Measurements from ENCODE around the gene EPHB1.
"Not testable (repeated sequence)": the region's sequence is repeated elsewhere in the genome, so short reads cannot be mapped to it uniquely, and the experiment has no call there.

Gene EPHB1

GRCh38 chr3:134955874-134956273 lies 160.8 kb downstream of the EPHB1 start:
- no peak overlapping the region for H3K4me3 ChIP-seq (ENCODE audit: low read depth in 1 of 2, low read length in 2 of 2)
- no peaks in the 10 kb centered on the region for H3K27me3 ChIP-seq (ENCODE audit: control insufficient read depth in 1 of 2, insufficient read depth in 2 of 2, low read length in 2 of 2)
- H3K4me1 ChIP-seq (ENCODE audit: control insufficient read depth in 1 of 2, insufficient read depth in 2 of 2, low read length in 2 of 2), result no peaks in the 10 kb centered on the region
- no peak overlapping the region for H3K9ac ChIP-seq (ENCODE audit: low read depth in 1 of 2, low read length in 2 of 2)
- H3K9me3 ChIP-seq (ENCODE audit: control insufficient read depth in 1 of 2, low read length in 2 of 2), result no peaks in the 10 kb centered on the region
- no peaks in the 10 kb centered on the region for H3K36me3 ChIP-seq (ENCODE audit: control insufficient read depth in 1 of 2, insufficient read depth in 2 of 2, low read length in 2 of 2)
- no peak overlapping the region for H3K27ac ChIP-seq (ENCODE audit: low read depth, low read length)

- no peaks in the 10 kb centered on the region for H3K4me1 ChIP-seq (ENCODE audit: control insufficient read depth in 1 of 2, insufficient read depth in 2 of 2, low read length in 2 of 2)
- no peak overlapping the region for H3K9ac ChIP-seq (ENCODE audit: low read depth in 1 of 2, low read length in 2 of 2)
- no peaks in the 10 kb centered on the region for H3K36me3 ChIP-seq (ENCODE audit: control insufficient read depth in 1 of 2, insufficient read depth in 2 of 2, low read length in 2 of 2)
- H3K27me3 ChIP-seq (ENCODE audit: control insufficient read depth in 1 of 2, insufficient read depth in 2 of 2, low read length in 2 of 2), result no peaks in the 10 kb centered on the region
- H3K9me3 ChIP-seq (ENCODE audit: control insufficient read depth in 1 of 2, low read length in 2 of 2), result no peaks in the 10 kb centered on the region
- H3K27ac ChIP-seq (ENCODE audit: low read depth, low read length), result no peak overlapping the region
- no peak overlapping the region for H3K4me3 ChIP-seq (ENCODE audit: low read depth in 1 of 2, low read length in 2 of 2)
Measured at GRCh38 chr3:134956395-134956794, 161.3 kb downstream of the EPHB1 start.

GRCh38 chr3:134956844-134957243 lies 161.8 kb downstream of the EPHB1 start:
- H3K4me1 ChIP-seq (ENCODE audit: control insufficient read depth in 1 of 2, insufficient read depth in 2 of 2, low read length in 2 of 2), result no peaks in the 10 kb centered on the region
- no peak overlapping the region for H3K9ac ChIP-seq (ENCODE audit: low read depth in 1 of 2, low read length in 2 of 2)
- no peaks in the 10 kb centered on the region for H3K27me3 ChIP-seq (ENCODE audit: control insufficient read depth in 1 of 2, insufficient read depth in 2 of 2, low read length in 2 of 2)
- no peaks in the 10 kb centered on the region for H3K36me3 ChIP-seq (ENCODE audit: control insufficient read depth in 1 of 2, insufficient read depth in 2 of 2, low read length in 2 of 2)
- no peak overlapping the region for H3K4me3 ChIP-seq (ENCODE audit: low read depth in 1 of 2, low read length in 2 of 2)
- no peaks in the 10 kb centered on the region for H3K9me3 ChIP-seq (ENCODE audit: control insufficient read depth in 1 of 2, low read length in 2 of 2)
- H3K27ac ChIP-seq (ENCODE audit: low read depth, low read length), result no peak overlapping the region

- no peak overlapping the region for H3K4me3 ChIP-seq (ENCODE audit: low read depth in 1 of 2, low read length in 2 of 2)
- no peaks in the 10 kb centered on the region for H3K9me3 ChIP-seq (ENCODE audit: control insufficient read depth in 1 of 2, low read length in 2 of 2)
- H3K27me3 ChIP-seq (ENCODE audit: control insufficient read depth in 1 of 2, insufficient read depth in 2 of 2, low read length in 2 of 2), result no peaks in the 10 kb centered on the region
- no peak overlapping the region for H3K9ac ChIP-seq (ENCODE audit: low read depth in 1 of 2, low read length in 2 of 2)
- no peak overlapping the region for H3K27ac ChIP-seq (ENCODE audit: low read depth, low read length)
- no peaks in the 10 kb centered on the region for H3K36me3 ChIP-seq (ENCODE audit: control insufficient read depth in 1 of 2, insufficient read depth in 2 of 2, low read length in 2 of 2)
- no peaks in the 10 kb centered on the region for H3K4me1 ChIP-seq (ENCODE audit: control insufficient read depth in 1 of 2, insufficient read depth in 2 of 2, low read length in 2 of 2)
Measured at GRCh38 chr3:134959516-134959915, 164.5 kb downstream of the EPHB1 start.

- Histone ChIP-seq H3K27me3 (ENCODE audit: control insufficient read depth in 1 of 2, insufficient read depth in 2 of 2, low read length in 2 of 2) (no peaks in the 10 kb centered on the region), H3K27ac (ENCODE audit: low read depth, low read length) (no peak overlapping the region), H3K9ac (ENCODE audit: low read depth in 1 of 2, low read length in 2 of 2) (no peak overlapping the region), H3K4me1 (ENCODE audit: control insufficient read depth in 1 of 2, insufficient read depth in 2 of 2, low read length in 2 of 2) (no peaks in the 10 kb centered on the region), H3K9me3 (ENCODE audit: control insufficient read depth in 1 of 2, low read length in 2 of 2) (no peaks in the 10 kb centered on the region), H3K36me3 (ENCODE audit: control insufficient read depth in 1 of 2, insufficient read depth in 2 of 2, low read length in 2 of 2) (no peaks in the 10 kb centered on the region), H3K4me3 (ENCODE audit: low read depth in 1 of 2, low read length in 2 of 2) (no peak overlapping the region)
Measured at GRCh38 chr3:134964226-134964625, 169.2 kb downstream of the EPHB1 start.

- no peak overlapping the region for H3K27ac ChIP-seq (ENCODE audit: low read depth, low read length)
Measured at GRCh38 chr3:134965865-134966481, 170.9 kb downstream of the EPHB1 start.

GRCh38 chr3:134970895-134971294 lies 175.8 kb downstream of the EPHB1 start:
- Histone ChIP-seq H3K36me3 (ENCODE audit: control insufficient read depth in 1 of 2, insufficient read depth in 2 of 2, low read length in 2 of 2) (no peaks in the 10 kb centered on the region), H3K4me1 (ENCODE audit: control insufficient read depth in 1 of 2, insufficient read depth in 2 of 2, low read length in 2 of 2) (no peaks in the 10 kb centered on the region), H3K4me3 (ENCODE audit: low read depth in 1 of 2, low read length in 2 of 2) (no peak overlapping the region), H3K27ac (ENCODE audit: low read depth, low read length) (no peak overlapping the region), H3K9ac (ENCODE audit: low read depth in 1 of 2, low read length in 2 of 2) (no peak overlapping the region), H3K9me3 (ENCODE audit: control insufficient read depth in 1 of 2, low read length in 2 of 2) (no peaks in the 10 kb centered on the region), H3K27me3 (ENCODE audit: control insufficient read depth in 1 of 2, insufficient read depth in 2 of 2, low read length in 2 of 2) (no peaks in the 10 kb centered on the region)

More at GRCh38 chr3:134965865-134966481, 170.9 kb downstream of the EPHB1 start:
- no peak overlapping the region for H3K4me3 ChIP-seq (ENCODE audit: low read depth in 1 of 2, low read length in 2 of 2)
- no peaks in the 10 kb centered on the region for H3K9me3 ChIP-seq (ENCODE audit: control insufficient read depth in 1 of 2, low read length in 2 of 2)
- H3K27me3 ChIP-seq (ENCODE audit: control insufficient read depth in 1 of 2, insufficient read depth in 2 of 2, low read length in 2 of 2), result no peaks in the 10 kb centered on the region
- no peaks in the 10 kb centered on the region for H3K36me3 ChIP-seq (ENCODE audit: control insufficient read depth in 1 of 2, insufficient read depth in 2 of 2, low read length in 2 of 2)
- H3K4me1 ChIP-seq (ENCODE audit: control insufficient read depth in 1 of 2, insufficient read depth in 2 of 2, low read length in 2 of 2), result no peaks in the 10 kb centered on the region
- H3K9ac ChIP-seq (ENCODE audit: low read depth in 1 of 2, low read length in 2 of 2), result no peak overlapping the region

GRCh38 chr3:134971306-134971705 lies 176.2 kb downstream of the EPHB1 start:
- H3K9ac ChIP-seq (ENCODE audit: low read depth in 1 of 2, low read length in 2 of 2), result no peak overlapping the region
- no peaks in the 10 kb centered on the region for H3K27me3 ChIP-seq (ENCODE audit: control insufficient read depth in 1 of 2, insufficient read depth in 2 of 2, low read length in 2 of 2)
- no peaks in the 10 kb centered on the region for H3K4me1 ChIP-seq (ENCODE audit: control insufficient read depth in 1 of 2, insufficient read depth in 2 of 2, low read length in 2 of 2)
- no peak overlapping the region for H3K27ac ChIP-seq (ENCODE audit: low read depth, low read length)
- no peaks in the 10 kb centered on the region for H3K9me3 ChIP-seq (ENCODE audit: control insufficient read depth in 1 of 2, low read length in 2 of 2)
- H3K36me3 ChIP-seq (ENCODE audit: control insufficient read depth in 1 of 2, insufficient read depth in 2 of 2, low read length in 2 of 2), result no peaks in the 10 kb centered on the region
- no peak overlapping the region for H3K4me3 ChIP-seq (ENCODE audit: low read depth in 1 of 2, low read length in 2 of 2)

GRCh38 chr3:134971907-134972306 lies 176.8 kb downstream of the EPHB1 start:
- not testable (repeated sequence) for H3K27me3 ChIP-seq (ENCODE audit: control insufficient read depth in 1 of 2, insufficient read depth in 2 of 2, low read length in 2 of 2); H3K4me1 ChIP-seq (ENCODE audit: control insufficient read depth in 1 of 2, insufficient read depth in 2 of 2, low read length in 2 of 2); H3K4me3 ChIP-seq (ENCODE audit: low read depth in 1 of 2, low read length in 2 of 2); H3K27ac ChIP-seq (ENCODE audit: low read depth, low read length); H3K9me3 ChIP-seq (ENCODE audit: control insufficient read depth in 1 of 2, low read length in 2 of 2); H3K36me3 ChIP-seq (ENCODE audit: control insufficient read depth in 1 of 2, insufficient read depth in 2 of 2, low read length in 2 of 2); H3K9ac ChIP-seq (ENCODE audit: low read depth in 1 of 2, low read length in 2 of 2)

GRCh38 chr3:134972836-134973455 lies 177.9 kb downstream of the EPHB1 start:
- Histone ChIP-seq H3K27ac (ENCODE audit: low read depth, low read length) (no peak overlapping the region), H3K4me3 (ENCODE audit: low read depth in 1 of 2, low read length in 2 of 2) (no peak overlapping the region), H3K27me3 (ENCODE audit: control insufficient read depth in 1 of 2, insufficient read depth in 2 of 2, low read length in 2 of 2) (no peaks in the 10 kb centered on the region), H3K9me3 (ENCODE audit: control insufficient read depth in 1 of 2, low read length in 2 of 2) (no peaks in the 10 kb centered on the region), H3K9ac (ENCODE audit: low read depth in 1 of 2, low read length in 2 of 2) (no peak overlapping the region), H3K36me3 (ENCODE audit: control insufficient read depth in 1 of 2, insufficient read depth in 2 of 2, low read length in 2 of 2) (no peaks in the 10 kb centered on the region), H3K4me1 (ENCODE audit: control insufficient read depth in 1 of 2, insufficient read depth in 2 of 2, low read length in 2 of 2) (no peaks in the 10 kb centered on the region)

Data from duodenal mucosa (tissue), 2 donors.